CD4-positive, alpha-beta T cell treated with Interleukin-10 for 1 hour (primary cell): ENCODE data around the gene MIEN1.
"Not testable (repeated sequence)": the region's sequence is repeated elsewhere in the genome, so short reads cannot be mapped to it uniquely, and the experiment has no call there.

Experiments used
- DNase-seq: peaks from one replicate; pipeline ENCODE4 v3.0.0-alpha.2; 2020

The MIEN1 gene, protein sequence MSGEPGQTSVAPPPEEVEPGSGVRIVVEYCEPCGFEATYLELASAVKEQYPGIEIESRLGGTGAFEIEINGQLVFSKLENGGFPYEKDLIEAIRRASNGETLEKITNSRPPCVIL

DNA sequence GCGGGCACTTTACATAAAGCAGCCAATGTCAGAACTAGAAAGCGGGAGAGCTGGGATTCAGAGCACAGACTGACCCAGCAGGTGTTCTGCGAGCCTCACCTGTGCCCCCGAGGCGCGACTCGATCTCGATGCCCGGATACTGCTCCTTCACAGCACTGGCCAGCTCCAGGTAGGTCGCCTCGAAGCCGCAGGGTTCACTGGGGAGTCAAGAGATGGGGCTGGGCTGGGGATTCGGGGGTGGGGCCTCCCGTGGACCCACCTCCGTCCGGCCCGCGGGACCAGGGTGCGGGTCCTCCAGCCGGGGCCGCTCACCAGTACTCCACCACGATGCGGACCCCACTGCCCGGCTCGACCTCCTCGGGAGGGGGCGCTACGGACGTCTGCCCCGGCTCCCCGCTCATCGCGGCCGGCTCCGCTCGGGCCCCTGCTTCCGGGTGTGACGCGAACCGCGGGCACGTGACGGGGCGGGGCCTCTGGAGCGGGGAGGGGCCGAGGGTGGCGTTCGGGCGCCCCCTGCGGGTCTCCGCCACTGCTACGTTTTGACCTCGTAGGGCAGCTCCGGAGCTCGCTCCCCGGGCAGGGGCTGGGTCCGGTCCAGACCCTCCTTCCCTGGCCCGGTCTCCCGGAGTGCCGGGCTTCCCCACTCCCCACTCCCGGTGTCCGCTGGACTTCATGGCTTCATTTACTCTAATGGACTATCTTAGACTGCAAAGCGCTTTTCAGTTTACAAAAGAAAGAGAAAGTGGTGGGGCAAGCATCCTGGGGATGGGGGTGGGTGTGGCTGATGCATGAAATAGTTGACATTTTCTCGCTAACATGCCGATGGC is at the start of gene MIEN1:
TSS of gene MIEN1 (minus strand) at position 438 of the 827 bp plus-strand sequence. CDS start at position 401, 37 bp downstream.
- peak; percentile 93 for DNase-seq

DNA sequence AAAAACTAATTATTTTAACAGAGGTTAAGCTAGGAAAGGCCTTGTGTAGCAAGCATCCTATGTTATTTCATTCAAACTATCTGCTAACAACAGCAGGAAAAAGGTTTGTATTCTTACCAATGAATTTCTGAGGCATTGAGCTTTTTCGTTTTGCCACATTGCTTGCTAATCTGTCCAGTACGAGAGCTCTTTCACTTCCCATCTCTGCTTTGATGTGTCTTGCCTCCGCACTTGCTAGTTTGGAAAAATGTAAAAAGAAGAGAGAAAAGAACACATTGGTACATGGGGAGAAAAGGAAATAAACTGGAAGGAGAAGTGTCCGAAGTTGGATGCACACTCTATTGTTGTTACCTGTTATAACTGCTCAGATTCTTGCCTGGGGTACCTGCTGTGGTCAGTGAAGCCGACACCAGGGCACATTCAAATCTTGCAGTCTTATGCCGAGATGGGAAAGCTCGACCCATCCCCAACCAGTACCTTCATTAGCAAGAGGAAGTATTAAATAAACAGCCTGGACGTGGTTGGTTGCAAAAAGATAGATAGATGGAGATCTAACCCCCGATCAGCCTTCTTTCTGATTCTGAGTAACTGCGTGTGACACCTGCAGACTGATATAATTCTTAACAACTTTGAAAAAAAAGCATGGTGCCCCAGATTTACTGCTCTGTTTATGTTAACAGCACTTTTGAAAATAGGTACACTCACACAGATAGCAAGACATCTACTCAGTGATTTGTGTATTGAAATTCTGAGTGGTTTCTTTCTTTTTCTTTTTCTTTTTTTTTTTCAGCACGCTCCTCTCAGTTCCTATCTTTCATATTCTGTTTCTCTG is 47.4 kb upstream of the MIEN1 start:
- DNase-seq = peak; percentile 61

DNA sequence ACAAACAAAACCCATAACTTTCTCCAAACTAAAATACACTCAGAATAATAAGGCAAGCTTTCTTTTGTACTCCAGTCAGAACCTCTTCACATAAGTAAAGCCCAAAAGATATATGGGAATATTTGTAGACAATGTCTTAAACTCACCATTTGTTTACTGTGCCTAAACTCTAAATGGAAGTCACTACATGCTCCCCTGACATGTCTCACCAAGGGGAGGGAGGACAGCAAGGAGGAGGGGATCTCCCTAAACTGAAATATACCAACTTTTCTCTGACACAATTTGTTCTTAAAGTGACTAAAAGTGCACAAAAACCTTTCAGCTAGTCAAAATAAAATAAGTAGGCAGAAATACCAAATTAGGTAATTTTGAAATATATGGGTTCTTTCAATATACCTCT is 45.9 kb upstream of the MIEN1 start:
- DNase-seq = peak; percentile 57

DNA sequence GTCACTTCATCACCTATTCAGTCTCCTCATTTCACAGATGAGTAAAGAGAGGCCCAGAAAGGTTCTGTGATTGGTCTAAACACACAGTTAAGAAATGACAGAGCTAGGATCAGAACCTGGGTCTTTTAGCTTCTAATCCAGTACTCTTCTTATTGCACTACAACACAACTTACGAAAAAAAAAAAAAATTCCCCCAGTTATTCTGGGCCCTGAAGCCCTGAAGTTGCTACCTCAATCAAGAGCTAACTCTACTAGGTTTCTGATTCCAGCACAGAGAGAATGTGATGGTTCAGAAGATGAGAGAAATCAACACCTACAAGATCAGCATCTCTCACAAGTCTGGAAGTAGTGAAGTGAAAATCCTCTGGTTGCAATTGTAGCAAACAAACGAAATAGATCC is 44.7 kb upstream of the MIEN1 start:
- peak; percentile 44 for DNase-seq

DNA sequence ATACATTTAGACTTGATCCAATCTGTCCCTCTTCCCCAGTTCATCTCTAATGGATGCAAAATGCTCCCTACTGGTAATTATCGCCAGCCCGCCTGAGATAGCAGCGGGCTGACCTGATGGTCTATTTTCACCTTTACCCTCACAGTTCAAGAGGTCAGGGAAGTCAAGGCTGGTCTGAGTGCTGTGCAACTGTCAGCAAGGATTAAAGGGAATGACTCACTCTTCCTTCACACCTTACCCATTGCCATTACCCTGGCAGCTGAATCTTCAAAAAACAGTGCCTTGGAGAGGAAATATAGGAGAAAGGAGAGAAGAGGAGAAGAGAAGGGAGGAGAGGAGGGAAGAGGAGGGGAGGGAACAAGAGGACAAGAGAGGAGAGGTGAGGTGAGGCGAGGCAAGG is 43.7 kb upstream of the MIEN1 start:
- no peak for DNase-seq

DNA sequence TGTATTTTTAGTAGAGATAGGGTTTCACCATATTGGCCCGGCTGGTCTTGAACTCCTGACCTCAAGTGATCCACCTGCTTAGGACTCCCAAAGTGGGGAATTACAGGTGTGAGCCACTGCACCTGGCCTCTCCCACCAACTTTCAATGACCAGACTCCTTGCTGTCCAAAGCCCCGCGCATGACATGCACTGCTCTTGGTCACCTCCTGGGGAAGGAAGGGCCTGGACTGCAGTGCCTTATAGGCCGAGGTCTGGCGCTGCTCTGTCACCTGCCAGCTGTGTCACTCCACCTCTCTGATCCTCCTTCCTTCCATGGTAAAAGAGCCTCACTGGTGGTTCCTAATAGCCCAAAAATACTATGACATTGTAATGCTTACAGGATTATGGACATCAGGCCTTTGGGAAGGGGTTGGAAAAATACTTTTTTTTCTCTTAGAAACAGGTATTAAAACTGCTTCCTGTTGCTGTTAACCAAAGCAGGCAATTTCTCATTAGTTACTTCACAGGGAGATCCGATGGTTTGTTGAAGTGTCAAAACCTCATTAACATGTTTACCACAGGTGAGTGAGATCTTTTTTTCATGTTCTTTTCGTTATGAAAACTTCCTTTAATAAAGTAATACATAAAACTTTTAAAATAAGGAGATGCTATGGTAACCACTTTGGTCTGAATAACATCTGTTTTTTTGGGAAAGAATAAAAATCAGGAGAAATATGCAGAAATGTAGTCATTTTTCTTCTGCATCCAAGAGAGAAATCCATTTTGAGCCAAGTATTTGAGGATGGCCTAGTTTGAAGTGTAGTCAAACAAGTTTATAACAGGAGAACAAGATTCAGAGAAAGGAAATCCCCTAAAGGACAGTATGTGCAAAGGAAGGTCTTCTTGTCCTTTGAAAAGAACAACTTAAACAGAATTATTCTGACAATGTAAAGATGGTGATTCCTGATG is 42.9 kb upstream of the MIEN1 start:
- peak; percentile 64 for DNase-seq

DNA sequence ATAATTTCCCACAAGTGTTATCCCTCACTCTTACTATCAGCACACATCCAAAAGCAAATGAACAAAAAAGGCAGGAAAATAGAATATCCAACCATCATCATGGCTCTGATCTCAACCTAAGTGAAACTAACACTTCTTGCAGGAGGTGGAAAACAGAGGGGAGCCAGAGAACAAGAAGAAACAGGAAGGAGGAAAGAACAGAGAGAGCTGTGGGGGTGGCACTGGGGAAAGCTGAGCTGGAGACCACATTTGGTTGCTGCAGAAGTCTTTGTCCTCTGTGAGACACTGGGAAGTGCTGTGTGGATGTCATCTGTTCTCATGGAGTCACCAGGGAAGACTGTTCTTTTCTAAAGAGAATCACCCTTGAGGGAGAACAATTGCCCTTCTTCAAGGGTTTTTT is 42.1 kb upstream of the MIEN1 start:
- DNase-seq = no peak

DNA sequence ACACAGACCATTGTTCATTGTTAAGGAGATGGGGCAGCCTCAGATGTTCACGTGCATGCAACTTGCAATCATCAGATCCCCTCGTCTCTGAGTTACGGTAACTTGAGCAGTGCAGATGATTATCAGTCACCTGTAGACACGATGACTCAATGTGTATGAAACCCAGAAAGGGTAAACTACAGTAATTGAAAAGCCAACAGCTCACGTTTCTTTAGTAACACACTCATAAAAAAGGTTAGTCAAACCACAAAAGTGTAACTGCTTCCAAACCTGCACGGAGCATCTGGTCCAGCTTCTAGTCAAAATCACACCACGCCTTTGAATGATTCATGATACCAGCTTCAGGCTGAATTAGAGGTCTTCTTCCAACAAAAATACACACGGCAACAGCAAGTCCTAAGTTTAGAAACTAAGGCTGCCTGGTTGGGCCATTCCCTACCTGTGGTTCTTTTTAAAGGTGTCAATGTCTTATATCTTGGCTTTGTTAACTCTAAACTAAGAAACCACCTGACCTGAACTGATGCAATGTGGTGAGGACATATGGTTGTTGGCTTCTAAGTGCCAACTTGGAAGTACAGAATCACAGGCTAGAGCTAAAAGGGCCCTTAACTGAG is 39.7 kb upstream of the MIEN1 start:
- peak; percentile 82 for DNase-seq

DNA sequence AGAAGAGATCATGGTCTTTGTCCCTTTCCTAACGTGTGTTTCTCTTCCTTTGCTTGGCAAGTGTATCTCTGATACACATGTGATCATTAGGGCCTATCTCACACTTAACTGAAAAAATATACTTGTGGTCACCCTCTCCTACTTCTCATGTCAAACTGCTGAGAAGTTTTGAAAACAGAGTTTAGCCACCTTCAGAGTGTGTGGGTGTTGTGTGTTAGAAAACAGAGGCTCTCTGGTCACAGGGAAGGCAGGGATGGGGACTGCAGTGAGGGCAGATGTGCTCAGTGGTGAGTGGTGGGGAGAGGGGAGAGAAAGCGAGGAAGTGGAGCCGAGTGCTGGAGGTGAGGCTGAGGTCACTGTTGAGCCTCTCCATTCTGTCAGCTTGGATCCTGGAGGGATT is 36.8 kb upstream of the MIEN1 start:
- peak; percentile 33 for DNase-seq

DNA sequence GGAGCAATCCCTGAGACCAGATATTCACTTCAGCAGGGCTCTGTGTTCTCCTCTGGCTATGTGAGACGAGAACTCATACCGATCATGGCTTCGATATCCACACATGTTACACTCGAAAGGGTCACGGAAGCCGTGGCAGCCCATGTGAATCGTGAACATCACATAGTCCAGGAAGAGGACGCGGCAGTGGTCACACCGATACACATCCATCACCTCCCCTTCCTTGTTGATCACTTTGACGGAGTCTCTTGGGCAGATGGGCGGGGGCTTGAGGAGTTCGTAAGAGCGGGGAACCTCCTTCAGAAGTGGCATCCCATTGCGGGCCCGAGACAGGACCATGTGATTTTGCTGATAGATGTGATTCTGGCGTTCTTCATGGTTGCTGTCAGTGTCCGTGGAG is 35.4 kb upstream of the MIEN1 start:
- no peak for DNase-seq

DNA sequence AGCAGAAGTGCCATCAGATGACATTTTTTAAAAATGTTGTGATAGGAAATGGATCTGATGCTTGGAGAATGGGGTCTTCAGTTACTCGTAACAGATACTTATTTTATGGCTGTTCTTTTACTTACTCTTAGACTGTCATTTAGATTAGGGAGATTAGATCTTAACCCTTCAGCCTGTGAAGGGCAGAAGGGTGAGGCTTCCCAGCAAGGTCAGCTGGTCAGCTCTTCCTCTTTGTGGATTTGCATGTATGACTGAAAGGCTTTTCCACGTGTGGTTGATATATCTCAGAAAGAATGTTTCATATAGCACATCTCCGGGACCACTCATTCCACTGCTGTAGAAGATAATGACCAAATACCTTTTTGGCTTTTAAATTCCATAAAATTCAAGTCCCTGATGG is 34.8 kb upstream of the MIEN1 start:
- no peak for DNase-seq

DNA sequence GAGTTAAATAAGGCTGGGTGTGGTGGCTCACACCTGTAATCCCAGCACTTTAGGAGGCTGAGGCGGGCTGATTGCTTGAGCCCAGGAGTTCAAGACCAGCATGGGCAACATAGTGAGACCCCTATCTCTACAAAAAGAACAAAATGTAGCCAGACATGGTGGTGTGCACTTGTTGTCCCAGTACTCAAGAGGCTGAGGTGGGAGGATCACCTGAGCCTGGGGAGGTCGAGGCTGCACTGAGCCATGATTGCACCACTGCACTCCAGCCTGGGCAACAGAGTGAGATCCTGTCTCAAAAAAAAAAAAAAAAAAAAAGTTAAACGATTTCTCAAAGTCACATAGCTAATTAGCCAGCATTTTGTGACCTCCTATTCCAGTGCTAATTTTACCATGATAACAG is 33.8 kb upstream of the MIEN1 start:
- not testable (repeated sequence) for DNase-seq

DNA sequence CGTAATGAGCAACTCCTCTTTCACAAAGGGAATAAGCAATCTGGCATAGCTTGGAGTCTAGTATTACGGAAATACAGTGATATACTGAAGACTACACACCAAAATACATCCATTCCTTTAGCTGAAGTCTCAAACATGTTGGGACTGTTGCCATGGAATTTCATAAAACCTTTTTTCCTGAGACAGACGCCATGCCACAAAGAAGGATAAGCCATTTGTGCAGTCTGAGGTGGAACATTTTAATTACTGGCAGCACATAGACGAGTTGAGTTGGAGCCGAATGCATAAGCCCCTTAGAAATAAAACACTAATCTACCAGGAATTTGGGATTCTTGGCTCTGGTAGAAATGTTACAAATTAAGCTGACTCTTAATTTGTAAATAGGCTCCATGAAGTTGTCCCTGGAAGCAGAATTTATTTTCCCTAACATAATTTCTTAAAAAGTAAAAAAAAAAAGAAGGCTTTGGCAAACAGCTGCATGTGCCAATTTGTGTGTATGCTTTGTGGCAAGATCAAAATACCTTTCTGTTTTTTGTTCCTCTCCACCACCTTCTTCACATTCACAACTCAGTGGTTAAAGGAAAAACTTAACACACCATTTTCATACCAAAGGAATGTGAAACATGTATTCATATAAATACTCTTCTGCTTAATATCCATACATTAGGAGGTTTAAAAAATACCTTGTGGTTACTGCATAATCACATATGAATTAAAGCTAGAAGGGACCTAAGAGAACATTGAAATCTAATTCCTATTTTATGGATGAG is 32.9 kb upstream of the MIEN1 start:
- no peak for DNase-seq

DNA sequence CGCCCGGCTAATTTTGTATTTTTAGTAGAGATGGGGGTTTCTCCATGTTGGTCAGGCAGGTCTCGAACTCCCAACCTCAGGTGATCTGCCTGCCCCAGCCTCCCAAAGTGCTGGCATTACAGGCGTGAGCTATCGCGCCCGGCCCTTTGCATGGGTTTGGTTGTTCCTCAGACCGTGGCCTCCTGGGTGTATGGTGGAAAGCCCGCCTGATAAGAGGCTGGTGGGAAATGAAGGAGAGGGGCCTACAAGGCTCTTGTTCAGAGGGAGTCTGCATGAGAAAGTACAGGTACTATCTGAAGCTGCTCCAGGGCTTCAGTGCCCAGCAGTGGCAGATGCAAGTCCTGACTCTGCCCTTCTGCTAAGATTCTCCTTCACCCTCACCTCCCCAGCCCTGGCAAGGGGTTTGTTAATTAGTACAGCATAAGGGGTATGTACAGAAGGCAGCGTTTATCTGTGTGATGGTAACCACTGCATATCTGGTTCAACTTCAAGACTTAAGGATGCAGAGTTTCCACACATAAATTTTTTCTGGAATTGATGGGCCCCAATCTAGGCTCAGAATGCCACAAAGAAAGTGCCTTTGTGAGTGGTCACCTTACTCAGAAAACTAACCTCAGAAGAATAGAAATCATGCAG is 31.6 kb upstream of the MIEN1 start:
- no peak for DNase-seq

DNA sequence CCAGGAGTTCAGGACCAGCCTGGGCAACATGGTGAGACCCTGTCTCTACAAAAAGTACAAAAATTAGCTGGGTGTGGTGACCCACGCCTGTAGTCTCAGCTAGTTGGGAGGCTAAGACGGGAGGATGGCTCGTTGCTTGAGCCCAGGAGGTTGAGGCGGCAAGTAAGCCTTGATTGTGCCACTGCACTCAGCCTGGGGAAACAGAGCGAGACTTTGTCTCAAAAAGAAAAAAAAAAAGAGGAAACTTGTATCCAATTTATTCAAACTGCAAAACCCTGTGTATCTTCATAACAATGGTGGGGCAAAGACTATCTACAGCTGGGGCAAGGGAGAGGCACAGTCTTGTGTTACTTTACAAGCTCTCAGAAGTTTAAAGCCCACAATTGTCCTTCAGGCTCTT is 28.9 kb upstream of the MIEN1 start:
- no peak for DNase-seq

DNA sequence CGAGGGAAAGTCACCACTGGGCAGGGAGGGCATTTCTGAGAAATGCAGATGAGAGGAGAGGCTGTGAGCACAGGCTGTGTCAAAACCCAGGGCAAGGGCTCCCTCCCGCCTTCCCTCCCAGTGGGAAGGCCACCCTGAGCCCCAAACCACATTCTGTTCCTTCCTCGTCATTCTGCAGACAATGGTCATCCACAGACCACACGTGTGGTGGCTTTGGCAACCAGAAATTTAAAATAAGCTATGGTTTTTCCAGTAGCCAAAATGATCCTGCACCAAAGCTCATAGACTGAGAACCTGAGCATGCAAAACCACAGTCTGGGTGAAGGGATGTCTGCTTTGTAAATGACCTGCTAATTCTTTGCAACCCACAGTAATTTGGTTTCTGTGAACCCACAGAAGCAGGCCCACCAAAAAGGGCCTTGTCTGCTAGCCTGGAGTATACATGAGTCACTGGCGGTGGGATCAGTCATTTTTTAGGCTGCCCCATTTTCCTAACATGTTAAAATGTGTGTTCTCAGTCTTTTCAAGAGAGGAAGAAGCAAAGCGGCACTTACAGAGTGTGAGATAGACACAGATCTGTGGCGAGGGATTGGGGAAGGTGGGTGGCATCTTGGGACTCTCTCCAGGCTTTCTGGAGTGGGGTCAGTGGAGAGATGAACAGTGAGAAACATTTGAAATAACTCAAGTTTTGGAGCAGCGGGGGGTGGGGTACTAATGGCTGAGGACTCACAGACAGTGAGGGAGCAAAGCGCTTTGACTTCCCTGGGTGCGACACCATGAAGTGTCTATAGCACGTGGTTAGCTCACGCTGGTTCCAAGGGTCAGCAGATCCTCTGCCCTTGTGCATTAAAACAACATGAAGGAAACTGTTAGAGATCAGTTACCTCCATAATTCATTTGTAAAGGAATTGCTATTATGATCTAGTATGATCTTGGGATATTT is 27.9 kb upstream of the MIEN1 start:
- DNase-seq = peak; percentile 75

DNA sequence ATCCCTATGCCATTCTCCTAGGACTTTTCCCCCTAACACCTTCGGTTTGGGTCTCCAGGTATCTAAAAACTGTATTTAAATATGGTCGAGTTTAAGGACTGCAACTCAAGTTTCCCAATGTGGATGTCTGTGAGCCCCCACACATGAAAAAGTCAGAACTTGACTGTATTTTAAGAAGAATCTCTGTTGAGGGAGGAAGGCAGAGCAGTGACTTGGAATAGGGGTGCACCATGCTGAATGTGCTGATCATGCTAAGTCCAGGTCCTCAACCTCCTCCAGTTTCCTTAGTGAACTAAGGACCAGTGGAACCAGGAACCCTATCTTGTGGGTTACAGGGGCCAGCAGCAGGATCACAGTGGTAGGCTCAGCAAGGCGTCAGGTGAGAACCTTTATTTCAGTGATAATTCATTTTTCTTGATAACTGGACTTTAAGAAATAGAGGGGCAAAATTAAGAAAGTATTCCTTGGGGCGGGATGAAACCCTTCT is 26.9 kb upstream of the MIEN1 start:
- no peak for DNase-seq

DNA sequence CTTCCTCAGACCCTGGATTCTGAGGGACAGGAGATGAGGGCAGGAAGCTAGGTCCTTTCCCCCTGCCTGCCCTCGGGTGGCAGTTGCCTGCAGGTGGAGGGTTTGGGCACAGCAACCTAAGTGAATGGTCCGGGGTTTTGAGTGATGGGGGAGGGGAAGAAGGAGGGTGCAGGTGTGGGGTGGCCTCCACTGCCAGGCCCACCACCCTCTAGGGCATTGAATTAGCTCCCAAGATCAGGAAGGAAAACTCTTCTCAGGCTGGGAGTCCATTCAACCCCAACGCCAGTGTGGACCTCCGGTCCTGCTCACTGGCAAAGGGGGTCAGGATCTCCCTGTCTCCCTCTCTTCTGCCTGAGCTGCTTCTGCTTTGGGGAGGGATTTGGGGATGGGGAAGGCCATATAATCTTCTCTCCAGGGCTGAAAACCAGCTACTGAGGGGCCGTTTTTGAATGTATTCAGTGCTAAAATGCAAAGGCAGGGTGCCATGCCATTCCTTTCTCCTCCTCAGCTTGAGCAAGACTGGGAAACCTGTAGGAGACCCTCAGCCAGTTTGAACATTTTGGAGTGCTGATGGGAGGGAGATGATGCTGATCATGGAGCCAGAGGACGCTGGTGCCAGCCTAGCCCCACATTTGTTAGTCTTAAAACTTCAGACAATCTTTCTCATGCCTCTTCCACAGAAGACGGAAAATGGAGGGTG is 26.2 kb upstream of the MIEN1 start:
- no peak for DNase-seq
